GM12872 (cell line): Measurements from ENCODE around the gene TTYH3.

ENCODE experiments used
- CTCF ChIP-seq: IDR thresholded peaks from 3 replicates; pipeline ENCODE4 v1.5.1; 2011; ENCODE audit warnings: low read depth, mild to moderate bottlenecking, low read length, moderate library complexity; ENCODE audit not compliant: insufficient read depth

TTYH3 gene

GRCh38 chr7:2631946-2632732 lies at the start of gene TTYH3:
TSS of gene TTYH3 (plus strand) at chr7:2631986. CDS start at chr7:2632156, 170 bp downstream.
- no peak for TF ChIP-seq CTCF

- TF ChIP-seq CTCF = no peak
Observed at GRCh38 chr7:2582006-2582735, 49.6 kb upstream of the TTYH3 start.

- no peak for TF ChIP-seq CTCF
Observed at GRCh38 chr7:2583798-2584580, 47.8 kb upstream of the TTYH3 start.

- TF ChIP-seq CTCF = no peak
Observed at GRCh38 chr7:2585446-2585845, 46.3 kb upstream of the TTYH3 start.

GRCh38 chr7:2586326-2587020 lies 45.3 kb upstream of the TTYH3 start:
- no peak for TF ChIP-seq CTCF

- TF ChIP-seq CTCF = no peak
Observed at GRCh38 chr7:2587134-2587533, 44.7 kb upstream of the TTYH3 start.
